Choroid plexus epithelial cell (primary cell): Measurements from ENCODE around the gene RPS6KA2.
"Not testable (repeated sequence)": the region's sequence is repeated elsewhere in the genome, so short reads cannot be mapped to it uniquely, and the experiment has no call there.

Experiments
- DNase-seq: peaks from one replicate; pipeline ENCODE4 v3.0.0-alpha.2; 2010; ENCODE audit warnings: low read depth
- H3K4me3 ChIP-seq: 2 replicates; pipeline ENCODE4 v1.5.1; 2011; ENCODE audit warnings: low read depth, mild to moderate bottlenecking, control low read depth, low read length, moderate library complexity
- TF ChIP-seq, protein P1 (sequence below): conservative IDR thresholded peaks from 2 replicates; pipeline ENCODE4 v1.5.1; 2011; ENCODE audit warnings: low read depth, mild to moderate bottlenecking, control low read depth, inconsistent platforms, low read length, moderate library complexity

Gene RPS6KA2

DNA sequence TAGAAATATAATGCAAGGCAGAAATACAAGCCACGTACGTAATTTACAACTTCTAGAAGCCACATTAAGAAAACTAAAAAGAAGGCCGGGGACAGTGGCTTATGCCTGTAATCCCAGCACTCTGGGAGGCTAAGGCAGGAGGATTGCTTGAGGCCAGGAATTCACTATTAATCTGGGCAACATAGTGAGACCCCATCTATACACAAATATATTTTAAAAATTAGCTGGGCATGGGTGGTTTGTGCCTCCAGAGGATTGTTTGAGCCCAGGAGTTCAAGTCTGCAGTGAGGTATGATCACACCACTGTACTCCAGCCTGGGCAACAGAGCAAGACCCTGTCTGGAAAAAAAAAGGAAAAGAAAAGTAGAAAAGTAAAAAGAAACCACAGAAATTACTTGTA is 256.6 kb downstream of the RPS6KA2 start:
- DNase-seq: no peak

DNA sequence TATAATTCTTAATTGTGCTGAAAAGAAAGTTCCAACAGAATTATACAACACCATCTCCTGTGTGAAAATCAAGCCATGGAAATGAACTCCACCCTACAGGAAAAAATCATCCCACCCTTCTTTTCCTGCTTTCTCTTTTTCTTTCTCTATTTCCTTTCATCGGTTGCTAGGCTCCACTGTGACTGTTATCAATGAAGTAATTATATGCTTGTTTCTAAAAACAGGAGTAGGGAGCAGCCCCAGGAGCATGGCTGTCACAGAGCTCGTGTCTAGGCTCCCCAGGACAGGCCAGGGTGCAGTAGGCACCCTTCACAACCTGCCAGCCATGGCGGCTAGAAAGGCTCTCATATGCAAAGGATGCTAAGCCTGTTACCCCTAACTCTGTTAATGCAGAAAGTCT is 257.3 kb downstream of the RPS6KA2 start:
- DNase-seq: no peak
- TF ChIP-seq, protein P1, sequence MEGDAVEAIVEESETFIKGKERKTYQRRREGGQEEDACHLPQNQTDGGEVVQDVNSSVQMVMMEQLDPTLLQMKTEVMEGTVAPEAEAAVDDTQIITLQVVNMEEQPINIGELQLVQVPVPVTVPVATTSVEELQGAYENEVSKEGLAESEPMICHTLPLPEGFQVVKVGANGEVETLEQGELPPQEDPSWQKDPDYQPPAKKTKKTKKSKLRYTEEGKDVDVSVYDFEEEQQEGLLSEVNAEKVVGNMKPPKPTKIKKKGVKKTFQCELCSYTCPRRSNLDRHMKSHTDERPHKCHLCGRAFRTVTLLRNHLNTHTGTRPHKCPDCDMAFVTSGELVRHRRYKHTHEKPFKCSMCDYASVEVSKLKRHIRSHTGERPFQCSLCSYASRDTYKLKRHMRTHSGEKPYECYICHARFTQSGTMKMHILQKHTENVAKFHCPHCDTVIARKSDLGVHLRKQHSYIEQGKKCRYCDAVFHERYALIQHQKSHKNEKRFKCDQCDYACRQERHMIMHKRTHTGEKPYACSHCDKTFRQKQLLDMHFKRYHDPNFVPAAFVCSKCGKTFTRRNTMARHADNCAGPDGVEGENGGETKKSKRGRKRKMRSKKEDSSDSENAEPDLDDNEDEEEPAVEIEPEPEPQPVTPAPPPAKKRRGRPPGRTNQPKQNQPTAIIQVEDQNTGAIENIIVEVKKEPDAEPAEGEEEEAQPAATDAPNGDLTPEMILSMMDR: no peak

More for the DNA sequence above, 256.6 kb downstream of the RPS6KA2 start:
- TF ChIP-seq, protein P1: no peak
- H3K4me3 ChIP-seq: no peak overlapping the region

DNA sequence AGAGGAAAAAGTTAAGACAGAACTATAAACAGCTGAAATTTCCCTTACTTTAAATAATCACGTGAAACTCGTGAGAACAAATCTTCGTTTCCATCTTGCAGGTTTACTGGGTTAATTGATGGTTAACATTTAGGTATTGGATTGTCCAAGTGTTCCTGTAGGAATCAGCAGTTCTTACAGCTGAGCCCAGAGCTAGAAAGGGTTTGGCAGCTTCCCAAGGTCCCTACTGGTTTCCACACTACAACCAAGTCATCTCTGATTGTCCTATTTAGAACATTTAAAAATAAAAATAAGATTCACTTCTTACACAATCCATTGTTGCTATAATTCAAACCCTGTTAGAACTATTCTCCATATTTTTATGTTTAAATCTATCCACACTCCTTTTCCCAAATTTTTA is 260.1 kb downstream of the RPS6KA2 start:
- TF ChIP-seq, protein P1: no peak
- H3K4me3 ChIP-seq: no peak overlapping the region
- no peak for DNase-seq

More for the DNA sequence above, 257.3 kb downstream of the RPS6KA2 start:
- no peak overlapping the region for H3K4me3 ChIP-seq

DNA sequence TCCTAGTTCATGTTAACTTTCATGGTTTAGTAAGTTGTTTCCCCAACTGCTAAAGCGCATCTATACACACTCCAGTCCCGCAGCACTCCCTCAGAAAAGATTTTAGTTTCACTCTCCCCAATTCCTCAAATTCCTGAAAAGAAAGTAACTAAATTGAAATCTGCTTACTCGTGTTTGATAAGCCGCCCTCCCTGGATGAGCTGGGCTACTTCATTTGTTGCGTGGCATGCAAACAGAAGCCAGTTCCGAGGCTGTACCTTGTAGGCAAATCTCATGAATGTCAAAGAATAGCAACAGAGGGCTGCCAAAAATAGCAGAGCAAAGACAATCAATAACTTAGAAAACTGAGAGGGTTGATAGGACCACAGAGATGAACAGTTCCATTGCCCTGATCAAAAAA is 261.2 kb downstream of the RPS6KA2 start:
- DNase-seq: peak; percentile 20
- TF ChIP-seq, protein P1: no peak
- H3K4me3 ChIP-seq: no peak overlapping the region

DNA sequence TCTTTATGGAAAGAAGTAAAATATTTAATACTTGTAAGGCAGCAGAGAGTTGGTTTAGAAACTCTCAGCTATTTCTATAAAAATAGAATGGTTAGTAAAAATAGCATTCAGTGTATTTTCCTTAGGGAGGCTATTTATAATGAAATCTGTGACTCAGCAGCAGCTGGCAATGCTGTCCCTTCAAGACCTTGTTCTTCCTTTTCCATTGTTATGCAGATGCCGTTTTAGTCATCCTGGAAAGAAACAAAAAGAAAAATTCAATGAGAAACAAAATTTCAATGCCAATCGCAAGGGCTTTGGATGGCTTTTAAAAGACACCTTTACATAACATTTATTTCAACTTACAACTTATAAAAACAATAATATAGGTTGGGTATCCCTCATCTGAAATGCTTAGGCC is 261.8 kb downstream of the RPS6KA2 start:
- TF ChIP-seq, protein P1: no peak
- peak; percentile 26 for DNase-seq
- no peak overlapping the region for H3K4me3 ChIP-seq

DNA sequence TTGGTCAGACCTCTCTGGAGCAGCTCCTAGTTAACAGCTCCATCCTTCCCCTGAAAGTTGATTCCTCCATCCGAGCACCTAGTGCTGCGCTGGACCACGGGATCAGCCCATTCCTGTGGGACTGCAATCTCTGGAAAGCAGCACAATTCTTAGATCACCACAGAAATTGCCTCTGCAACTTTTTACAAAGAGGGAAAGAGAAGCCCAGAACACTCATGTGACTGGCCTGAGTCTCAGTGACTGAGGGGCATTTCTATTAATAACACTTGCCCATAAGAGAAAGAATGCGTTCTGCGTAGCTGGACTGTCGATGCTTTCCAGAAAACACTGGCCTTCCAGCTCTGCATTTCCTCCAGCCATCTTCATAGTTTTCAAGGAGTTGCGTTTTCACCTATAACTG is 262.6 kb downstream of the RPS6KA2 start:
- no peak overlapping the region for H3K4me3 ChIP-seq
- no peak for DNase-seq
- TF ChIP-seq, protein P1: no peak

DNA sequence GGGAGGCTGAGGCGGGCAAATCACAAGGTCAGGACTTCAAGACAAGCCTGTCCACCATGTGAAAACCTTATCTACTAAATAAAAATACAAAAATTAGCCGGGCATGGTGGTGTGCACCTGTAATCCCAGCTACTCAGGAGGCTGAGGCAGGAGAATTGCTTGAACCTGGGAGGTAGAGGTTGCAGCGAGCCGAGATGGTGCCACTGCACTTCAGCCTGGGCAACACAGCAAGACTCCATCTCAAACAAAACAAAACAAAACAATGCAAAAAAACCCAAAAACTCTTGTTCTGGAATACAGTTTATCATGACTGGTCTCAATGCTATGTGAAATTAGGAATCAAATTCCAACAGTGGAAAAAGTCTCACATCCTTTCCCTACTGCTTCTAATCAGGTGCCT is 264.6 kb downstream of the RPS6KA2 start:
- not testable (repeated sequence) for DNase-seq, H3K4me3 ChIP-seq

DNA sequence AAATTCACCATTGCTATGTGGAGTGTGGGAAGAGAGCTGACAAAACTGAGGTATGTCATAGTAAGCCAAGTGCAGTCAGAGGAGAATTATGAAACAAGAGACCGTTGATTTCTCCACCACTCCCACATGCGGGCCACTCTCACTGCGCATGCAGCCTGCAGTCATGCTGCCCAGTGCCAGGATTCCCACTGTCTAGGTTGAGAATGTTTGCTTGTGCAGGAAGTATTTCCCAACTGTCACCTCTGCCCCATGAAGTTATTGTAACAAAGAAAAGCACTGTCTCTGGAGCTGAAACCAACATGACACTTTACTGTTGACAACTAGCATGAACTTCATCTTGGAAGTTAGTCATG is 266.0 kb downstream of the RPS6KA2 start:
- peak; percentile 91 for DNase-seq
- TF ChIP-seq, protein P1: no peak
- no peak overlapping the region for H3K4me3 ChIP-seq
